HG02852 (cell line): Measurements from ENCODE around the gene LSM11.

Source experiments
- ATAC-seq: cut with Tn5 transposase; IDR thresholded peaks from one replicate; pipeline ENCODE4 v1.9.1; 2021; ENCODE audit warnings: mild to moderate bottlenecking, moderate library complexity; ENCODE audit not compliant: unreplicated experiment

Gene LSM11

GRCh38 chr5:157766902-157767301, 23.4 kb downstream of the LSM11 start:
- no peak for ATAC-seq

- no peak for ATAC-seq
Measured at GRCh38 chr5:157767689-157768088, 24.2 kb downstream of the LSM11 start.

- ATAC-seq, result no peak
Measured at GRCh38 chr5:157770665-157771064, 27.2 kb downstream of the LSM11 start.

- no peak for ATAC-seq
Measured at GRCh38 chr5:157772127-157772526, 28.6 kb downstream of the LSM11 start.

- no peak for ATAC-seq
Measured at GRCh38 chr5:157778121-157778805, 34.8 kb downstream of the LSM11 start.

- ATAC-seq, result no peak
Measured at GRCh38 chr5:157779221-157779620, 35.7 kb downstream of the LSM11 start.

- ATAC-seq, result no peak
Measured at GRCh38 chr5:157785801-157786200, 42.3 kb downstream of the LSM11 start.

GRCh38 chr5:157793301-157793700, 49.8 kb downstream of the LSM11 start:
- ATAC-seq, result no peak

GRCh38 chr5:157799578-157799977, 56.1 kb downstream of the LSM11 start:
- ATAC-seq, result no peak

GRCh38 chr5:157800137-157800536, 56.6 kb downstream of the LSM11 start:
- no peak for ATAC-seq

GRCh38 chr5:157802736-157803135, 59.2 kb downstream of the LSM11 start:
- ATAC-seq, result no peak

GRCh38 chr5:157808043-157808442, 64.5 kb downstream of the LSM11 start:
- ATAC-seq, result no peak
